ENCODE measurements around the gene MSH6. TPM values are rescaled to one million over a fixed set of nuclear protein-coding genes. Genes with fewer than 3 reads are reported as not detected.

The MSH6 gene
- polyA plus RNA-seq, 1 experiment, result 43.7 TPM

DNA sequence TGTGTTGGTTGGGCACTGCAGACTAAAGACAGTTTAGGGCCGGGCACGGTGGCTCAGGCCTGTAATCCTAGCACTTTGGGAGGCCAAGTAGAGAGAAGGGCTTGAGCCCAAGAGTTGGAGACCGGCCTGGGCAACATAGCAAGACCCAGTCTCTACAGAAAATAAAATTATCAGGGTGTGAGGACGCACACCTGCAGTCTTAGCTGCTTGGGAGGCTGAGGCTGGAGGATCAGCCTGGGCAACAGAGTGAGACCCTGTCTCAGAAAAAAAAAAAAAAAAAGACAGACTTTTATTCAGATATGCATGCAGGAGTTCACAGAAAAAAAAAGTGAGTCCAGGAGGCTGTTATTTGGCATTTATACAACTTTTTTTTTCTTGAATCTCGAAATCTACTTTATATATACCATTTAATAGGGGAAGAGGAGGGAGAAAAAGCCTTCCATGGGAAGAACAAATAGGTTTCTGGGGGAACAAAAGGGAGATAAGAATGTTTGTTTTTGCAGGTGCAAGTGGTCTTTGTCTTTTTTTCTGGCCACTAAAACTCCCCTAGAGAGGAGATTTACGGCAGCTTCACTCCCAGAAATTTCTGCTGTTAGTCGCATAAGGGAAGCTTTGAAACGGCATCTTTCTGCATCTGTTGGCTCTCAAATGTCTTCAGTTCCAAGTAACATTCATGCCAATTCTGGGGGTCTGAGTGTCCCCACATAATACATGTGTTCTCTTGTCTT lies 4.1 kb upstream of the MSH6 start:
- CTCF ChIA-PET, result interaction anchor here (0.5 to 4.6 kb wide), 3 partner anchors 12 to 851 kb away, joined by 3 to 30 read pairs (median 5); no protein-coding TSS in a partner anchor
- TF ChIP-seq, protein P1, sequence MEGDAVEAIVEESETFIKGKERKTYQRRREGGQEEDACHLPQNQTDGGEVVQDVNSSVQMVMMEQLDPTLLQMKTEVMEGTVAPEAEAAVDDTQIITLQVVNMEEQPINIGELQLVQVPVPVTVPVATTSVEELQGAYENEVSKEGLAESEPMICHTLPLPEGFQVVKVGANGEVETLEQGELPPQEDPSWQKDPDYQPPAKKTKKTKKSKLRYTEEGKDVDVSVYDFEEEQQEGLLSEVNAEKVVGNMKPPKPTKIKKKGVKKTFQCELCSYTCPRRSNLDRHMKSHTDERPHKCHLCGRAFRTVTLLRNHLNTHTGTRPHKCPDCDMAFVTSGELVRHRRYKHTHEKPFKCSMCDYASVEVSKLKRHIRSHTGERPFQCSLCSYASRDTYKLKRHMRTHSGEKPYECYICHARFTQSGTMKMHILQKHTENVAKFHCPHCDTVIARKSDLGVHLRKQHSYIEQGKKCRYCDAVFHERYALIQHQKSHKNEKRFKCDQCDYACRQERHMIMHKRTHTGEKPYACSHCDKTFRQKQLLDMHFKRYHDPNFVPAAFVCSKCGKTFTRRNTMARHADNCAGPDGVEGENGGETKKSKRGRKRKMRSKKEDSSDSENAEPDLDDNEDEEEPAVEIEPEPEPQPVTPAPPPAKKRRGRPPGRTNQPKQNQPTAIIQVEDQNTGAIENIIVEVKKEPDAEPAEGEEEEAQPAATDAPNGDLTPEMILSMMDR (IDR thresholded peaks at IDR 0.05; ENCODE audit: low read depth, low read length), result no peak
- no peak overlapping the region for H3K27ac ChIP-seq (ENCODE audit: low read depth, low read length)
- no peaks in the 10 kb centered on the region; the same call in 1 of the 2 replicates for H3K9me3 ChIP-seq (ENCODE audit: control insufficient read depth, insufficient read depth, low read length)
- H3K4me3 ChIP-seq (ENCODE audit: low read depth, low read length), result no peak overlapping the region
- no peaks in the 10 kb centered on the region for H3K27me3 ChIP-seq (ENCODE audit: control insufficient read depth, insufficient read depth, low read length)
- no peak for DNase-seq (ENCODE audit: low read depth, low spot score)
- POLR2A ChIA-PET, result interaction anchor here (0.6 kb wide), 1 partner anchor 145 kb away, joined by 3 read pairs; no protein-coding TSS in a partner anchor

DNA sequence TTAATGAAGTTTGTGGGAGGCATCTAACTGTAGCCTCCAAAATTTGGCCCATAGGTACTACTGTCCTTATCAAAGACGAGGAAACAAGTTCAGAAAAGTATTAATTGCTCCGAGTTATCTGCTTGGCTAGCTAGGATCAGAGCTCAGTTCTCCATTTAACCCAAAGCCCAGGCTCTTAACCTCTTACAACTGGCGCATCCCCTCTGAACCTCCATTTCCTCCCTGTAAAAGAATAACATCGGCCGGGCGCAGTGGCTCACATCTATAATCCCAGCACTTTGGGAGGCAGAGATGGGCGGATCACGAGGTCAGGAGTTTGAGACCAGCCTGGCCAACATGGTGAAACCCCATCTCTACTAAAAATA lies 3.5 kb upstream of the MSH6 start:
- no peak overlapping the region for H3K27ac ChIP-seq (ENCODE audit: low read depth, low read length)
- no peaks in the 10 kb centered on the region for H3K27me3 ChIP-seq (ENCODE audit: control insufficient read depth, insufficient read depth, low read length)
- H3K4me3 ChIP-seq (ENCODE audit: low read depth, low read length), result no peak overlapping the region
- no peaks in the 10 kb centered on the region; the same call in 1 of the 2 replicates for H3K9me3 ChIP-seq (ENCODE audit: control insufficient read depth, insufficient read depth, low read length)
- ChIA-PET CTCF (interaction anchor here (0.9 to 4.6 kb wide), 3 partner anchors 12 to 342 kb away, joined by 3 to 30 read pairs (median 3); no protein-coding TSS in a partner anchor), POLR2A (interaction anchor here (0.6 kb wide), 1 partner anchor 365 kb away, joined by 3 read pairs; no protein-coding TSS in a partner anchor)
- no peak for DNase-seq (ENCODE audit: low read depth, low spot score)
- TF ChIP-seq, protein P1 (IDR thresholded peaks at IDR 0.05; ENCODE audit: low read depth, low read length), result no peak

DNA sequence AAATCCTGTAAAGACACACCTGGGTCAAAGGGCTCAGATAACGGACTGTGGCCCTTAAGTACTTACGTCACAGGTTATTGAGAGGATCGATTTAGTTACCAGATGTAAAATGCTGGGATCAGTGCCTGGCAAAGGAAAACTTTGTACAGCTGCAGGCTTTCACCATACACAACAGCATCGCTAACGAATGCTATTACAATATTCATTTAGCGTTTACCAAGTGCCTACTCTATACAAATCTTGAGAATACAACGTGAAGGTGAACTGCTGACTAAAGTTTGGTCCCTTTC lies 619 bp upstream of the MSH6 start:
- CTCF ChIA-PET, result interaction anchor here (0.6 to 4.6 kb wide), 3 partner anchors 15 to 535 kb away, joined by 3 to 30 read pairs (median 5); no protein-coding TSS in a partner anchor
- Histone ChIP-seq H3K27me3 (ENCODE audit: control insufficient read depth, insufficient read depth, low read length) (no peaks in the 10 kb centered on the region), H3K9me3 (ENCODE audit: control insufficient read depth, insufficient read depth, low read length) (peaks cover 3% of the 10 kb centered on the region; the same call in 1 of the 2 replicates), H3K4me3 (ENCODE audit: low read depth, low read length) (peak overlapping the region; percentile 66), H3K27ac (ENCODE audit: low read depth, low read length) (peak overlapping the region; percentile 90)
- no peak for DNase-seq (ENCODE audit: low read depth, low spot score)
- TF ChIP-seq, protein P1 (IDR thresholded peaks at IDR 0.05; ENCODE audit: low read depth, low read length), result no peak
- POLR2A ChIA-PET, result interaction anchor here (0.5 to 1.3 kb wide), 7 partner anchors 11 to 394 kb away, joined by 3 to 6 read pairs (median 4); partner anchors contain the start of gene MSH2

DNA sequence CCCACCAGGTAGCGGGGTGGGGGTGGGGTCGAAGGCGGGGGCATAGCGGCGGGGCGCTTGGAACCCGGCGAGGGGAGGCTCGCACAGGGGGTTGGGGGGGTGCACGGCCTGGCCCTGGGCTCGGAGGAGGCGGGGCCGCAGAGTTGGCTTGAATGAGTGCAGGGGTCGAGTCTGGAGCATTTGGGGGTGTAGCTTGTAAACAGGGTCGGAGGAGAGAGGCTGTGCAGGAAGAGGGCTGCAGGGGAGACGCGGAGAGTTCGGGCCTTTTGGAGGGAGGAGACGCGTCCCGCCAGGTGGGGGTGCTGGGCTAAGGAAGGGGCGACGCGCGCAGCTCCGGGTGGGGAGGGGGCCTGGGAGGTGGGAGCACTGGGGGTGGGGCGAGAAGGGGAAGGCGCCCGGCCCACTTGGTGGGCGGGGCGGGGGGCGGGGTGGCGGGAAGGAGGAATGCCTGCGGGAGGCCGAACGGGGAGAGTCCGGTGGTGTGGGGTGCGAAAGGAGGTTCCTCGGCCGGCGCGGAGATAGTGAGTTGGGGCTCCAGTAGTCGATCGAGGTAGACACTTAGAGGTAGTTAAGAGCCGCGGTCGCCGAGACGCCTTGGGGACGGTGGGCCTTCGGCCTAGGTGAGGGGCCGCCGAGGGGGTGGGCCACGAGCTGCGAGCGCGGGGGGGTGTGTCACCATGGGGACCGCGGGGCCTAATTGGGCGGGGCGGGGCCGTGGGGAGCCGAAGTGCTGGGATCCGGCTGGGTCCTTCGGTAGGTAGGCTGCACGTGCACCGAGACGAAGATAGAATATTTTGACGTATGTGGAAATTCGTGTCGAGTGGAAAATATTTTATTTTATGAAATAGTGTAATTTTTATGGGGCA lies 774 bp downstream of the MSH6 start:
- POLR2A ChIA-PET, result interaction anchor here (1.0 to 1.3 kb wide), 6 partner anchors 9 to 381 kb away, joined by 3 to 6 read pairs (median 4); partner anchors contain the start of gene MSH2
- TF ChIP-seq, protein P1 (IDR thresholded peaks at IDR 0.05; ENCODE audit: low read depth, low read length), result no peak
- peak overlapping the region; percentile 75 for H3K27ac ChIP-seq (ENCODE audit: low read depth, low read length)
- H3K9me3 ChIP-seq (ENCODE audit: control insufficient read depth, insufficient read depth, low read length), result peaks cover 3% of the 10 kb centered on the region; the same call in 1 of the 2 replicates
- no peaks in the 10 kb centered on the region for H3K27me3 ChIP-seq (ENCODE audit: control insufficient read depth, insufficient read depth, low read length)
- H3K4me3 ChIP-seq (ENCODE audit: low read depth, low read length), result peak overlapping the region; percentile 83
- DNase-seq (ENCODE audit: low read depth, low spot score), result no peak
- CTCF ChIA-PET, result interaction anchor here (0.6 to 4.6 kb wide), 2 partner anchors 17 to 347 kb away, joined by 3 to 30 read pairs; no protein-coding TSS in a partner anchor
